ENCODE data around the gene TBC1D8.
A peak's percentile ranks its signal among the peaks of the same experiment; 100 is the strongest.

Gene TBC1D8

DNA sequence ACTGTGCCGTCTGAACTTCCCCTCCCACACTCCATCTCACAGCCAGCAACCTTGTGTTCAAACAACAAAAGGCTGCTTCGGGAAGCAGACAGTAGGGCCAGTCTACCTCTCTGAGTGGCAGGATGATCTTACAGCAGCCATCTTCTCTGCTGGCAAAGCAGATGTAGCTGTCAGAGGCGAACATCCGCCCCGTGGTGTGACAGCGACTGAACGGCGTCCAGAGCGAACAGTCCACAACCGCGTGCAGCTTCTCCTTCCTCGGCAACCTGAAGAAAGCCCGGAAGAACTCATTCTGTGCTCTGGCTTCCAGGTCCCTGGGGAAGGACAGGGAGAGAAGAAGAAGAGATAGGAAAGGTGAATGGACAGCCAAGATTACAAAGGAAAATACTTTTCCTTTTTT, 111.1 kb downstream of the TBC1D8 start:
- DNase-seq (ENCODE audit: low read depth), result no peak
- no peak overlapping the region for H3K4me3 ChIP-seq (ENCODE audit: control insufficient read depth, low read depth, low read length)
- TF ChIP-seq, protein P1, sequence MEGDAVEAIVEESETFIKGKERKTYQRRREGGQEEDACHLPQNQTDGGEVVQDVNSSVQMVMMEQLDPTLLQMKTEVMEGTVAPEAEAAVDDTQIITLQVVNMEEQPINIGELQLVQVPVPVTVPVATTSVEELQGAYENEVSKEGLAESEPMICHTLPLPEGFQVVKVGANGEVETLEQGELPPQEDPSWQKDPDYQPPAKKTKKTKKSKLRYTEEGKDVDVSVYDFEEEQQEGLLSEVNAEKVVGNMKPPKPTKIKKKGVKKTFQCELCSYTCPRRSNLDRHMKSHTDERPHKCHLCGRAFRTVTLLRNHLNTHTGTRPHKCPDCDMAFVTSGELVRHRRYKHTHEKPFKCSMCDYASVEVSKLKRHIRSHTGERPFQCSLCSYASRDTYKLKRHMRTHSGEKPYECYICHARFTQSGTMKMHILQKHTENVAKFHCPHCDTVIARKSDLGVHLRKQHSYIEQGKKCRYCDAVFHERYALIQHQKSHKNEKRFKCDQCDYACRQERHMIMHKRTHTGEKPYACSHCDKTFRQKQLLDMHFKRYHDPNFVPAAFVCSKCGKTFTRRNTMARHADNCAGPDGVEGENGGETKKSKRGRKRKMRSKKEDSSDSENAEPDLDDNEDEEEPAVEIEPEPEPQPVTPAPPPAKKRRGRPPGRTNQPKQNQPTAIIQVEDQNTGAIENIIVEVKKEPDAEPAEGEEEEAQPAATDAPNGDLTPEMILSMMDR (IDR thresholded peaks at IDR 0.05; ENCODE audit: control insufficient read depth, insufficient read depth, low read depth, low read length, missing control alignments), result no peak

DNA sequence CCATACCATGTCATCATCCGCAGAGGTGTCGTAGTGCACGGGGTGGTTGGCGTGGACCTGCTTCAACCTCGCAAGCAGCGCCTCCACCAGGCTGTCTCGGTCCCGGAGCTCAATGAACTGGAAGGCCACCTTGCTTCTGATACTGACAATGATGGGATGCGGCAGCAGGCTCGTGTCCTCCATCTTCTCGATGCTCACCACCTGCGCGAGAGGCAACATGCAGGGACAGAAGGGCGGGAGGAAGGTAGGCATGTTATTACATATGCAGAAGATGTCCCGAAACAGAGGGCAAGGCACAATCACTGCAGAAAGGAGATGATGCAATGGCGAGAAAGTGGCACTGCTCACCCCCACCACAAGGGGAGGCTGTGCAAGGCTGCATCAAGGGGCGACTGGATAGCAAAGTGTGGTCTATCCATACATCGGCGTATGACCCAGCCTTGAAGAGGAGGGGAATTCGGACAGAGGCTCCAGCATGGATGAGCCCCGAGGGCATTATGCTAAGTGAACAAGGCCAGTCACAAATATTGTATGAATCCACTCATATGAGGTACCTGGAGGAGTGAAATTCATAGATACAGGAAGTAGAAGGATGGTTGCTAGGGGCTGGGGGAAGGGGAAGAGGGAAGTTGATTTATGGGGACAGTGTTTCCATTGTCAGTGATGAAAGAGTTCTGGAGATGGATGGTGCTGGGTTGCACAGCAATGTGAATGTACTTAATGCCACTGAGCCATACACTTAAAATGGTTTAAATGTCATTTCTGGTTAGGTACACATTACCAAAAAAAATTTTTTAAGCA, 112.5 kb downstream of the TBC1D8 start:
- no peak for DNase-seq (ENCODE audit: low read depth)
- H3K4me3 ChIP-seq (ENCODE audit: control insufficient read depth, low read depth, low read length), result no peak overlapping the region
- TF ChIP-seq, protein P1 (IDR thresholded peaks at IDR 0.05; ENCODE audit: control insufficient read depth, insufficient read depth, low read depth, low read length, missing control alignments), result peak; percentile 49

DNA sequence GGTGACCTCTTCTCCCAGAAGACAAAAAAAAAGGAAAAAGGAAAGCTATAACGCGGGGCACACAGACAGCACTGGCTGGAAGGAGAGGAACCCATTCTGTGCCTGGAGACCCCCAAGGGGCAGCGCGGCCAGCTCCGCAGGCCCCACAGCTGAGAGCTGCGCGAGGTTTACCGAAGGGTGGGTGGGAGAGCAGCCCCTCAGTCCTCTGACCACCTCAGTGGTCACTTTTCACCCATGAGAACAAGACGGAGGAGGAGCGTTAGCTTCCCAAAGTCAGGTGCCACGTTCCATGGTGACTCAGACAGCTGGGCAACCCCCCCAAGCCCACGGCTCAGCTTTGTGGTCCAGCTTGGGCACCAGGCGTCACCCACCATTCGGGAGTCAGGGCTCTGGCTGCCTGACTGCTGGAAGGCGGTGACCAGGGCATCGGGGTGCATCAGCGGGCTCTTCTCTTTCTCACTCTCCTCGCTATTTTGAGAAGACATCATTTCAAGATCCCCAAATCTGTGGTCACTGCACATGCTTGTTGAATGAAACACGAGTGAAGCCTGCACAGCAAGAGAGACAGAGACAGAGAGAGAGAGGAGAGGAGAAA, 113.9 kb downstream of the TBC1D8 start:
- TF ChIP-seq, protein P1 (IDR thresholded peaks at IDR 0.05; ENCODE audit: control insufficient read depth, insufficient read depth, low read depth, low read length, missing control alignments), result no peak
- no peak overlapping the region for H3K4me3 ChIP-seq (ENCODE audit: control insufficient read depth, low read depth, low read length)
- no peak for DNase-seq (ENCODE audit: low read depth)

DNA sequence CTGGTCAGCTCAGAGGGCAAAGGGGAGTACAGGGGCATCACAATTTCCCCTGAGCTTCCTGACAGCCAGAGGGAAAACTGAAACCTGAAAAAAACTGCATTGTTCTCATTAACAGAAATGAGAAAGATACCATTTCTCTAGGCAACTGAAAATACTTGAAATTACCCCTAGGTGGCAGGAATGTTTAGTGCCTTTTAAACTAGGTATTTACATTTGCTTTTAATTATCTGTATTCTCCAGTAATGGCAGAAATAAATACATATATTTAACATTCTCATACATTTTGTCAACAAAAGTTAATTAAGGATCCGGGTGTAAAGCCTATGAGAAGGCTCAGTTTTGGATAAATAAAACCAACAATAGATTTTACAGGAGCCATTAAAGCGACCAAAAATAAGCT, 114.6 kb downstream of the TBC1D8 start:
- H3K4me3 ChIP-seq (ENCODE audit: control insufficient read depth, low read depth, low read length), result no peak overlapping the region
- TF ChIP-seq, protein P1 (IDR thresholded peaks at IDR 0.05; ENCODE audit: control insufficient read depth, insufficient read depth, low read depth, low read length, missing control alignments), result peak; percentile 54
- DNase-seq (ENCODE audit: low read depth), result no peak

DNA sequence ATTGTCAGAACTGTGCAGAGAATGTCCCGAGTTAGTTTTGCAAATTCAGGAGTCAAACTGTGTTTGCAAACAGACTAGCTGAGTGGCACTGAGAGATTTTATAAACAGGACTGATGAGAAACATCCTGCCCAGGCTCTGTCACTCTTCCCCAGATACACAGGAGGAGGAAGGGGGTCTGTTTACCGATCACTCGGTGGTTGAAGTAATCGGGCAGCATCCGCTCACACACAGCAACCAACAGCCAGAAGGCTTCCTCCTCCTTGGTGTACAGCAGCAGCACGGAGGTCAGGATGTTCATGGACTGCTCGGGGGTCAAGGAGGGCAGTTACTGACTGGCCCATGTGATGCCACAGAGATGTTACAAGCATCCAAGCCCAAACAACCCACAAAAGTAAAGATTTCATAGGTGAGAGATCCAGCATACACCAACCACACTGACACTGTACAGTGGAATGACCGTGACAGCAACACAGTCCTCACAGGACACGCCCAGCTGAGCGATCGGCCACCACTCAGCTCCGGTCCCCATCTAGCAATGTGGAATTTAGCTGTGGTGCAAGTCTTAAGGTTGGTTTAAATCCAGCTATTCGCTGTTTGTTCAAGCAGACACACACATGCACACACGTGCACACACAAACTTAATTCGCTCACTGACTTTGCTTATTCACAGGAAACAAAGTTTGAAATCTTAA, 119.0 kb downstream of the TBC1D8 start:
- H3K4me3 ChIP-seq (ENCODE audit: control insufficient read depth, low read depth, low read length), result no peak overlapping the region
- no peak for DNase-seq (ENCODE audit: low read depth)
- TF ChIP-seq, protein P1 (IDR thresholded peaks at IDR 0.05; ENCODE audit: control insufficient read depth, insufficient read depth, low read depth, low read length, missing control alignments), result no peak

DNA sequence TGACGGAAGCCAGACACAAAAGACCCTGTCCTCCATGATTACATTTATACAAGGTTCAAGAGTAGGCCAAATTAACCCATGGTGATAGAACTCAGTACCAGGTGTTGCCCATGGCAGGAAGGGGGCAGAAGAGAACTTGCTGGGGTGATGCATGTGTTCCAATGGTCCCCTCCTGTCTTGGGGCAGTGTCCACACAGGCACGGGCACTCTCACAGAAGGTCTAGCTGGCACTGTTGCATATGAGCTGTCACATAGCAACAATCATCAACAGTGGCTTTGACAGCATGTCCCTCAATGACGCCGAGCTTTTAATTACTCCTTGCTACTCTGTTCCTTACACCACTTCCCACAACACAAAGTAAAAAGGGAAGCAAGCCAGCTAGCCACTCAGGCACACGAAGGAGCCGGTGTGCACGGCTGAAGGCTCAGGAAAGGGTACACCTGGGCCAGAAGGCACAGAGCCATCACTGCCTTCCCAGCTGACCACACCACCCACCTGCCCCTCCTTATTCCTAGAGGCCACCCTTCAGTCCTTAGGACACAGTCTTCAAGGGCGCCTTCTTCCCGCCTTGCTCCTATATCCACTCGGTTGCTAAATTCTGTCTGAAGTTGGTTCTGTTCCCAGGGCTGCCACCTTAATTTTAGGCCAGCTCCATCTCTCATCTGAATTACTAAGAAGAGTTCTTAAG, 120.2 kb downstream of the TBC1D8 start:
- TF ChIP-seq, protein P1 (IDR thresholded peaks at IDR 0.05; ENCODE audit: control insufficient read depth, insufficient read depth, low read depth, low read length, missing control alignments), result no peak
- DNase-seq (ENCODE audit: low read depth), result no peak
- H3K4me3 ChIP-seq (ENCODE audit: control insufficient read depth, low read depth, low read length), result no peak overlapping the region
